ENCODE measurements around the gene SAMMSON.

Gene SAMMSON

GRCh38 chr3:70042641-70043040 is 43.1 kb downstream of the SAMMSON start:
- no peak for DNase-seq (ENCODE audit: low read depth)
- H3K4me3 ChIP-seq (ENCODE audit: low read depth, low read length) = no peak overlapping the region
- TF ChIP-seq CTCF (IDR thresholded peaks at IDR 0.05; ENCODE audit: insufficient read depth, low read depth, low read length, missing control alignments) = no peak

- DNase-seq (ENCODE audit: low read depth) = no peak
Observed at GRCh38 chr3:70049761-70050160, 50.2 kb downstream of the SAMMSON start.

GRCh38 chr3:70053293-70053692 is 53.8 kb downstream of the SAMMSON start:
- DNase-seq (ENCODE audit: low read depth) = no peak
- TF ChIP-seq CTCF (IDR thresholded peaks at IDR 0.05; ENCODE audit: insufficient read depth, low read depth, low read length, missing control alignments) = no peak
- no peak overlapping the region for H3K4me3 ChIP-seq (ENCODE audit: low read depth, low read length)

More at GRCh38 chr3:70049761-70050160, 50.2 kb downstream of the SAMMSON start:
- TF ChIP-seq CTCF (IDR thresholded peaks at IDR 0.05; ENCODE audit: insufficient read depth, low read depth, low read length, missing control alignments) = no peak
- no peak overlapping the region for H3K4me3 ChIP-seq (ENCODE audit: low read depth, low read length)

- no peak for DNase-seq (ENCODE audit: low read depth)
- TF ChIP-seq CTCF (IDR thresholded peaks at IDR 0.05; ENCODE audit: insufficient read depth, low read depth, low read length, missing control alignments) = no peak
Observed at GRCh38 chr3:70056081-70056480, 56.5 kb downstream of the SAMMSON start.

GRCh38 chr3:70057426-70057825 is 57.9 kb downstream of the SAMMSON start:
- TF ChIP-seq CTCF (IDR thresholded peaks at IDR 0.05; ENCODE audit: insufficient read depth, low read depth, low read length, missing control alignments) = no peak
- DNase-seq (ENCODE audit: low read depth) = no peak
- H3K4me3 ChIP-seq (ENCODE audit: low read depth, low read length) = no peak overlapping the region

More at GRCh38 chr3:70056081-70056480, 56.5 kb downstream of the SAMMSON start:
- no peak overlapping the region for H3K4me3 ChIP-seq (ENCODE audit: low read depth, low read length)

- no peak for DNase-seq (ENCODE audit: low read depth)
- no peak for TF ChIP-seq CTCF (IDR thresholded peaks at IDR 0.05; ENCODE audit: insufficient read depth, low read depth, low read length, missing control alignments)
- H3K4me3 ChIP-seq (ENCODE audit: low read depth, low read length) = no peak overlapping the region
Observed at GRCh38 chr3:70061096-70061495, 61.6 kb downstream of the SAMMSON start.

- no peak overlapping the region for H3K4me3 ChIP-seq (ENCODE audit: low read depth, low read length)
- TF ChIP-seq CTCF (IDR thresholded peaks at IDR 0.05; ENCODE audit: insufficient read depth, low read depth, low read length, missing control alignments) = peak; percentile 54
- DNase-seq (ENCODE audit: low read depth) = peak; percentile 37
Observed at GRCh38 chr3:70064194-70064779, 64.8 kb downstream of the SAMMSON start.
